Measurements from ENCODE around the gene EDN2.

The EDN2 gene

GRCh38 chr1:41498391-41498790, 13.9 kb upstream of the EDN2 start:
- no peak for DNase-seq (ENCODE audit: low spot score)

GRCh38 chr1:41497461-41498030, 13.1 kb upstream of the EDN2 start:
- DNase-seq (ENCODE audit: low spot score): no peak

- no peak for DNase-seq (ENCODE audit: low spot score)
These were observed 12.6 kb upstream of the EDN2 start for GRCh38 chr1:41497056-41497440.

DNA sequence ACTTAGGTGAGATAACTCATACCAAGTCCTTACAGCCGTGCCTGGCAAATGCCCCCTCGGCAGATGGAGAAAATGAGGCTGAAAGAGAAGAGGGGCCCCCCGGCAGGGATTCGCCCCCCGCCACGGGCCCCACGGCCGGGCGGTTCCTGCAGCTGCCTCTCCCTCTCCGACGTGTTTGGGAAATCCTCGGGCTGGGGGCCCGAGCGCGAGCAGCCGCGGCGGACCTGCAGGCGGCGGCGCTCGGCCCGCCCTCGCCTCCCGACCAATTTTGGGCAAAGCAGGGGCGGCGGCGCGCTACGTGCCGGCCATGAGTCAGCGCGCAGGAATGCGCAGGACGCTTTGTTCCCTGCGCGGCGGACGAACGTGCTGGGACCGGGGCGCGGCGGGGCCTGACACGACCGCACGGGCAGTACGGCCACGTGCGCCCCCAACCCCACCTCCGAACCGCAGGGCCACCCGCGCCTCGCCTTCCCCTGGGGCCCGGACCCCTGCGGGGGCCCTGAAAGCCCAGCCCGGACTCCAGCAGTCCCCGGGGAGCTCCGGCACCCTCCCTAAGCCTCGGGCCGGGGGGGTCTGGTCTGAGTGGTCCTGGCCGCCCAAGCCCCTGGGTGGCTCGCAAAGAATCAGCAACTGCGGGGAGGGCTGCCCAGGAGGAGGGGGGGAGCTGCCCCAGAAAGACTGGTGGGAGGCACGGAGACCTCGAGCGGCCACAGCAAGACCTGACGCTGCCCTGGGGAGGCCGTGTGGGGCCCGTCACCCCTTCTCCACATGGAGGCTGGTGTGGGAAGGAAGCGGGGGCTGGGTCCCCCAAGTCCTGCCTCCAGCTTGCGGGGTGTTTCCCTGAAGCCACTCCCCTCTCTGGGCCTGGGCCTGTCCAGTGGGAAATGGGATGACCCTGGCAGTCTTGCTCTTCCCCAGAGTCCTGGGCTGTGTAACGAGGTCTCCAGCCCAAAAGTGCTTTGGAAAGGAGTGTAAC, 11.9 kb upstream of the EDN2 start:
- peak; percentile 55 for DNase-seq (ENCODE audit: low spot score)

- DNase-seq (ENCODE audit: low spot score): peak; percentile 22
These were observed 10.9 kb upstream of the EDN2 start for GRCh38 chr1:41495210-41495948.

- no peak for DNase-seq (ENCODE audit: low spot score)
These were observed 10.1 kb upstream of the EDN2 start for GRCh38 chr1:41494351-41495209.

DNA sequence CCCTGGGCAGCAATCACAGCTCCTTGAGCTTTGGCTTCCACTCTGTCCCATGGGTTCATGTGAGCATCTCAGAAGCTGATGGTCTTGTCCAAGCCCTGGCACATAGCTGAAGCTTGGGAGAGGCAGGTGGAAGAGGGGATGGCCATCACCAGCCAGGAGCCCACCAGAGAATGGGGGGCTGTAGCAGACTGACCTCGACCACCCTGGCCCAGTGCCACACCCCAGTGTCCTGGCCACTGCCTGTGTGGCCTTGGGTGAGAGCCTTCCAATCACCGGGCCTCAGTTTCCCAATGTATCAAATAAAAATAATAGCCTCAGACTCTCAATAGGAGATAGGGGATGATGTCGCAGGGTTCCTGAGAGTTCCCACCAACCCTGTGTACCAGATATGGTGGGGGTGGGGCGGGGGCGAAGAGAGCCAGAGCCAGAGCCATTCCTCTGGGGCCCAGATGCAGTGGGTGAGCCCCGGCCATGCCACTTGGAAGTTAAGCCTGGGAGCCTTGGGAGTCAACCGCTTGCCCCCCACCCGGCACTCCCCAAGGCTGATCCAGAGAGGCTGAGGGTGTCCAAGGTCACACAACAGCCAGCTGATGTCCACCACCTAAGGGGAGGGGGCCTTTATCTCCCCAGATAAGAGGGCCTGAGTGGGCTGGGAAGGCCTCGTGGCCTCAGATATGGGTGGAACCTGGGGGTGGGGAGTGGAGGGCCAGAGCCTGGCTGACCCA, 9.3 kb upstream of the EDN2 start:
- DNase-seq (ENCODE audit: low spot score): no peak

DNA sequence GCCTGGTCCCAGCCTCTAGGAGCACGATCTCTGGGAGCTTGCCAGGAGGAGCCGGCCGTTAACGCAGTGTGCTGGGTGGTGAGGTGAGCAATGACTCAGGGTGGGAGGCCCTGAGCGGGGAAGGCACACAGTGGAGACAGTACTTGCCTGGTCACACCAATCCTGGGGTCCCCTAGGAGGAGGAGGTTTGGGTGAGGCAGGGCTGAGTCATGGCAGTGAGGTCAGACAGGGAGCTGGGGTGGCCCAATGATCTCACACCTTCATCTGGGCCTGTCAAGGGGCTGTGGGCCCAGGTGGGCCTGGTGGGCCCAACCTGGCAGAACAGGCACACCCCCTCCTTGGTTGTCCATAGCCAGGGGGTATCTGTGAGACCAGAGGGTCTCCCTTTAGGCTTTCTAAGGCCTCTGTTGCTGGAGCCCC, 8.6 kb upstream of the EDN2 start:
- DNase-seq (ENCODE audit: low spot score): no peak

- DNase-seq (ENCODE audit: low spot score): peak; percentile 64
These were observed 7.9 kb upstream of the EDN2 start for GRCh38 chr1:41492341-41492848.

GRCh38 chr1:41490911-41491310, 6.4 kb upstream of the EDN2 start:
- no peak for DNase-seq (ENCODE audit: low spot score)

GRCh38 chr1:41489561-41489960, 5.1 kb upstream of the EDN2 start:
- DNase-seq (ENCODE audit: low spot score): no peak

DNA sequence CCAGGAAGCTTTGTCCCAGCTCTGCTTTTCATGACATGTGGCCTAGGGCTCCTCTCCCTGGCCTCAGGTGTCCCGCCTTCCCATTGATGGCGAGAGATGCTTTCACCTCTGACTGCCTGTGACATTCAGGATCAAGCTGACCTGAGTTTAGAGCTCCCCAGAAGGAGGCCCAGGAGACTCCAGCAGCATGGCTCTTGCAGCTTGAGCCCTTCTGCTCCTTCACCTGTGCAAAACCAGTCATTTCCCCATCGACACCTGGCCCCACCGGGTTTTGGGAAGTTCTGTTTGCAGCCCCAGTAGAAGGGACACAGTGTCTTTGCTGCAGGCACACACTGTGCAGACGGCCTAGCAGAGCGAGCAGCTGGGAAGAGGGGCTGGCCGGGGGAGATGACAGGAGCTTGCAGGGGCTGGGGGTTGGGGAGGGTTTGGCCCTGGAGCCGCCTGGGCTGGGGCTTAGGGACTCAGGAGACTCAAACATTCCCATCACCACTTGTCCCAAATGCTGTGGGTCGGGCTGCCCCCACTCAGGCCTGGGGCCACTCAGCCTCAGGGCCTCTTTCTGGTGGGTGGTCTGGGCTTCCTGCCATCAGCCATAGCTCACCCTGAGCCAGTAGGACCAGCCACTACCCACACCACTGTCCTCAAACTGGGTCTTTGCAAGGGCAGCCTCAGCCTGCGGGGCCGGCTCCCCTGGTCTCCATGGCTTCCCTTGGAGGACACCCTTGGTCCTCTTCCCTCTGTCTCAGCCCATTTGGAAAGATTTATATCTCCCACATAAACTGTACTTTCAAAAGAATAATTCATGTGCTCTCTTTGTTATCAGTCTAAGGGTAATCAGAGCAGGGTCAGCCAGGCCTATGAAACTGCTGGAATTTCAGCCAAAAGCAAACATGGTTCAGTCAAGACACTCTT, 3.8 kb upstream of the EDN2 start:
- no peak for DNase-seq (ENCODE audit: low spot score)

DNA sequence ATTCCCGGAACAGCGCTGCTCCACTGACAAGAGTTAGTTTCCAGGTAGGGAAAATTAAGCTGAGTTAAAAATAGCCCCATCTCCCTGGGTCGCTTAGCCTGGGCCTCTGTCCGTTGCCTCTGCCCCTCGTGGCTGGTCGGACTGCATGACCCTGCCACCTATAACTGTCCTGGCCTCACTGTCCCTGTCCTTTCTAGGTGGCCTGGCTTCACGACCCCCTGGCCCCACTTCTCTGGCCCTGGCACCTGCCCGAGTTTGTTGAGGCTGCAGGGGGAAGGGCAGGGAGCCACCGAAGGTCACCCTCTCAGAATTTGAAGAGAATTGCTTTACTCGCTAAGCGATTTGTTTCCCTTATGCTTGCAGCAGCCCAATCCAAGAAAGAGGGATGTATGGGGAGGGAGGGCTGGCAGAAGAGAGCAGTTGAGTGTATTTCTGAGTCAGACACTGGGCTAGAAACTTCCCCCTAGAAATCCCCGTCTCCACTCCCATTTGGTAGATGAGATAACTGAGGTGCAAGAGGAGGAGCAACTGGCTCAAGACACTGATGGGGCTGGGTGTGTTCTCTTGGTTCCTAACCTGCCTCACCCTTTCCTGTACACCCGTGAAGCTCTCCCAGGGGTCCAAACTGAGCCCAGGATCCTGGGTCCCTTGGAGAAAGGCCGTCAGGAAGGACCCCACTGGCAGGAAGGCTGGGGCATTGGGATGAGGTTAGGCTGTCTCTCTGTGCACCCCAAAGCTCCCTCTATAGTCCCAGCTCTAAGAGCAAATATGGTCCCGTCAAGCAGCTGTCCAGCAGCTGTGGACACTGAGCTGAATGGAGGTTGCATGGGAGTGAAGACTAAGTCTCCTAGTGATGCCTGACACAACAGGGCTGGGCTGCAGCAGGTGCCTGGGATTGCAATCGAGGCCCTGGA, 2.9 kb upstream of the EDN2 start:
- DNase-seq (ENCODE audit: low spot score): peak; percentile 49

- DNase-seq (ENCODE audit: low spot score): no peak
These were observed 2.1 kb upstream of the EDN2 start for GRCh38 chr1:41486371-41487125.

DNA sequence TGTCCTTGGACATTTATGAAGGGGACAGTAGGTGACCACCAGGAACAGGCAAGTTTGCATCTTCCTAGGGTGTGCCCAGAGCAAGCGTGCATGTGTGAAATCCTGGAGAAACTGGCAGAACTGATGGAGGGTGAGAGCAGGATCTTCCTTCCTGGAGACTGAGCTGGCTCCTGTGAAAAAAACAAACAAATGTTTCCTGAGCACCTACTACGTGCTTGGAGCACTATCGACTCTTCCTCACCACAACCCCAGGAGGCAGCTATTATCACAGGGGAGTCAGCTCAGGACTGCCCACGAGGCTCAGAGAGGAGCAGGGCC, 1.5 kb upstream of the EDN2 start:
- no peak for DNase-seq (ENCODE audit: low spot score)

DNA sequence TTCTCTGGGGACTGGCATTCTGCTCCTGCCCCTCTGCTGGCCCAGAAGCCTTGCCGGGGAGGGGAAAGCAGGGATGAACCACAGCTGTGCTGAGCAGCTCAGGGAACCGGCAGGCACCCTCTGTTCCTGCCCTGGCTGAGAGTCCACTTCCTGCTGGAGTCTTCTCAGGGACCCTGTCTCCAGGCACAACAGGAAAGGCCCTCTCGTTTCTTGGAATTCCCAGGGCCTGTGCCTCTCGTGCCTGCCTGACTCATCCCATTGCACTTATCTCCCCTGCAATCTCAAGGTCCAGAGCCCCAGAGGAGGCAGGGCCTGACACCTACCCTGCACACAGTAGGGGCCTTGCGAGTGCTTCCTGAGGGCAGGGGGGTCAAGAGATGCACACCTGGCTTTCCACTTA, 1.1 kb upstream of the EDN2 start:
- no peak for DNase-seq (ENCODE audit: low spot score)

GRCh38 chr1:41483960-41484401, 502 bp downstream of the EDN2 start:
- no peak for DNase-seq (ENCODE audit: low spot score)
